ENCODE data around the gene KRT73. TPM values are rescaled to one million over a fixed set of nuclear protein-coding genes. Genes with fewer than 3 reads are reported as not detected.

The KRT73 gene
- total and polyA plus RNA-seq, 4 donors, result not detected

Other genes starting within 250 kb of the KRT73 start
- not detected for gene KRT84, start 232.9 kb downstream of the KRT73 start, total RNA-seq
- not detected for gene KRT84, start 232.9 kb downstream of the KRT73 start, polyA plus RNA-seq
- gene KRT82, start 212.2 kb downstream of the KRT73 start, total RNA-seq, result not detected
- not detected for gene KRT82, start 212.2 kb downstream of the KRT73 start, polyA plus RNA-seq
- not detected for gene KRT75, start 184.2 kb downstream of the KRT73 start, total RNA-seq
- not detected for gene KRT75, start 184.2 kb downstream of the KRT73 start, polyA plus RNA-seq
- gene KRT6B, start 166.4 kb downstream of the KRT73 start, total RNA-seq, result under 1 TPM in 1 of 2 donors, not detected in 1; 0.23 TPM
- not detected for gene KRT6B, start 166.4 kb downstream of the KRT73 start, polyA plus RNA-seq
- under 1 TPM in 1 of 2 donors, not detected in 1; 0.61 TPM for gene KRT6C, start 144.8 kb downstream of the KRT73 start, total RNA-seq
- gene KRT6C, start 144.8 kb downstream of the KRT73 start, polyA plus RNA-seq, result not detected
- gene KRT6A, start 125.3 kb downstream of the KRT73 start, total RNA-seq, result under 1 TPM in 1 of 2 donors, not detected in 1; 0.05 TPM
- gene KRT6A, start 125.3 kb downstream of the KRT73 start, polyA plus RNA-seq, result under 1 TPM in 1 of 2 donors, not detected in 1; 0.02 TPM
- gene KRT5, start 98.2 kb downstream of the KRT73 start, total RNA-seq, result not detected
- gene KRT5, start 98.2 kb downstream of the KRT73 start, polyA plus RNA-seq, result under 1 TPM in 1 of 2 donors, not detected in 1; 0.08 TPM
- gene KRT71, start 65.4 kb downstream of the KRT73 start, total RNA-seq, result not detected
- not detected for gene KRT71, start 65.4 kb downstream of the KRT73 start, polyA plus RNA-seq
- gene KRT74, start 44.7 kb downstream of the KRT73 start, total RNA-seq, result not detected
- gene KRT74, start 44.7 kb downstream of the KRT73 start, polyA plus RNA-seq, result not detected
- not detected for gene KRT72, start 17.1 kb downstream of the KRT73 start, total RNA-seq
- not detected for gene KRT72, start 17.1 kb downstream of the KRT73 start, polyA plus RNA-seq
- not detected for gene KRT2, start 33.7 kb upstream of the KRT73 start, total RNA-seq
- gene KRT2, start 33.7 kb upstream of the KRT73 start, polyA plus RNA-seq, result not detected
- gene KRT1, start 61.8 kb upstream of the KRT73 start, total RNA-seq, result 1 to 10 TPM in 1 of 2 donors, not detected in 1; 2.7 TPM
- gene KRT1, start 61.8 kb upstream of the KRT73 start, polyA plus RNA-seq, result under 1 TPM in 1 of 2 donors, not detected in 1; 0.14 TPM
- gene KRT77, start 85.0 kb upstream of the KRT73 start, total RNA-seq, result not detected
- gene KRT77, start 85.0 kb upstream of the KRT73 start, polyA plus RNA-seq, result not detected
- not detected for gene KRT76, start 158.8 kb upstream of the KRT73 start, total RNA-seq
- not detected for gene KRT76, start 158.8 kb upstream of the KRT73 start, polyA plus RNA-seq
- not detected for gene KRT3, start 177.6 kb upstream of the KRT73 start, total RNA-seq
- gene KRT3, start 177.6 kb upstream of the KRT73 start, polyA plus RNA-seq, result not detected
- under 1 TPM in 1 of 2 donors, not detected in 1; 0.05 TPM for gene KRT4, start 195.6 kb upstream of the KRT73 start, total RNA-seq
- under 1 TPM in 1 of 2 donors, not detected in 1; 0.23 TPM for gene KRT4, start 195.6 kb upstream of the KRT73 start, polyA plus RNA-seq
- not detected for gene KRT79, start 215.8 kb upstream of the KRT73 start, total RNA-seq
- not detected for gene KRT79, start 215.8 kb upstream of the KRT73 start, polyA plus RNA-seq
- gene KRT78, start 230.4 kb upstream of the KRT73 start, total RNA-seq, result not detected
- gene KRT78, start 230.4 kb upstream of the KRT73 start, polyA plus RNA-seq, result under 1 TPM in 1 of 2 donors, not detected in 1; 0.06 TPM